Heart left ventricle (tissue), 13 donors: ENCODE results near the gene TBCE.

ENCODE experiments used
- CTCF ChIP-seq, 12 donors: fragments of 200-600 bp; sonication (generic) in 4 of 12; IDR thresholded peaks; one replicate each; pipeline versions ENCODE4 v1.5.0 to v1.8.0; 2018 to 2022; ENCODE audit warnings: antibody characterized with exemption in 12 of 12, mild to moderate bottlenecking in 5 of 12
- POLR2A ChIP-seq, 2 donors: fragments of 450-650 bp; IDR thresholded peaks; one replicate each; pipeline ENCODE4 v1.6.1; 2017; ENCODE audit warnings: antibody characterized with exemption in 2 of 2, mild to moderate bottlenecking in 2 of 2, moderate library complexity in 2 of 2
- donor health status: ischemic (EF 13 %, LVEDD 7.1; RV severe dilation, severe dysfunction).
- donor health status: DM: no; HTN: yes; CAD: no.
- donor health status: DM: no; HTN: no; CAD: no.
- donor health status: ischemic (EF 25% LVEDD 6.9; RV normal size, moderate dysfunction).
- donor health status: ischemic (EF 25% LVEDD 5.7; RV mildly dilated, moderate dysfunction).
- donor health status: ischemic (EF 35%, LVEDD 5.7; RV mildly dilated, moderate dysfunction).
- donor health status: nonischemic (EF 11% LVEDD 7.7; RV severe dilation, severe dysfunction).
- donor health status: DM: yes; HTN: yes; CAD: no.
- donor health status: PGD.
- donor health status: ischemic (EF 29% LVEDD 5.4; RV normal size, mild dysfunction).
- donor health status: nonischemic (EF 23%, LVEDD 6.1; RV moderate dilation, normal function).

- TF ChIP-seq CTCF (IDR thresholded peaks at IDR 0.05) (no peak), POLR2A (IDR thresholded peaks at IDR 0.05) (no peak)
These were observed 8.8 kb downstream of the TBCE start for GRCh38 chr1:235375919-235376605.
